Neural progenitor cell (in vitro differentiated cells): ENCODE measurements around the gene RALGAPA1. TPM values are rescaled to one million over a fixed set of nuclear protein-coding genes. Genes with fewer than 3 reads are reported as not detected.
A peak's percentile ranks its signal among the peaks of the same experiment; 100 is the strongest.

ENCODE experiments used
- DNase-seq: peaks from one replicate; pipeline ENCODE4 v3.0.0-alpha.2; 2016; ENCODE audit warnings: low spot score
- H2AFZ ChIP-seq: fragments of 200-600 bp; sonication (generic); replicated peaks from 2 replicates; pipeline ENCODE4 v1.6.1; 2016; ENCODE audit warnings: antibody characterized with exemption
- H3F3A ChIP-seq: fragments of 200-600 bp; sonication (generic); 2 replicates; pipeline ENCODE4 v1.6.1; 2016; ENCODE audit warnings: antibody characterized with exemption, low read depth
- H3K27ac ChIP-seq: fragments of 200-600 bp; sonication (generic); 2 replicates; pipeline ENCODE4 v1.5.1; 2016; ENCODE audit warnings: mild to moderate bottlenecking
- H3K27me3 ChIP-seq: fragments of 200-600 bp; sonication (generic); 2 replicates; pipeline ENCODE4 v1.6.1; 2016; ENCODE audit warnings: mild to moderate bottlenecking, moderate library complexity
- H3K36me3 ChIP-seq: fragments of 200-600 bp; sonication (generic); 2 replicates; pipeline ENCODE4 v1.5.1; 2016
- H3K4me1 ChIP-seq: fragments of 200-600 bp; sonication (generic); 2 replicates; pipeline ENCODE4 v1.6.1; 2016; ENCODE audit warnings: mixed run types
- H3K4me2 ChIP-seq: fragments of 200-600 bp; sonication (generic); 2 replicates; pipeline ENCODE4 v1.6.1; 2016
- H3K4me3 ChIP-seq: fragments of 200-600 bp; sonication (generic); 2 replicates; pipeline ENCODE4 v1.5.1; 2016
- H3K79me2 ChIP-seq: fragments of 200-600 bp; sonication (generic); 2 replicates; pipeline ENCODE4 v1.6.1; 2016; ENCODE audit warnings: low read depth
- H3K9ac ChIP-seq: fragments of 200-600 bp; sonication (generic); 2 replicates; pipeline ENCODE4 v1.6.1; 2016
- H3K9me3 ChIP-seq: fragments of 200-600 bp; sonication (generic); 2 replicates; pipeline ENCODE4 v1.5.1; 2016; ENCODE audit warnings: low read depth
- H4K20me1 ChIP-seq: fragments of 200-600 bp; sonication (generic); 2 replicates; pipeline ENCODE4 v1.6.1; 2016; ENCODE audit warnings: low read depth
- H3K27ac Mint-ChIP-seq: 3 replicates; pipeline ENCODE4 v1.8.0; 2021; ENCODE audit warnings: mixed read lengths
- H3K27me3 Mint-ChIP-seq: 2 replicates; pipeline ENCODE4 v1.8.0; 2022; ENCODE audit warnings: low read depth, mild to moderate bottlenecking, inconsistent platforms, moderate library complexity, mixed read lengths; ENCODE audit not compliant: insufficient read depth
- H3K36me3 Mint-ChIP-seq: 3 replicates; pipeline ENCODE4 v1.8.0; 2021; ENCODE audit warnings: mixed read lengths
- H3K4me1 Mint-ChIP-seq: 3 replicates; pipeline ENCODE4 v1.8.0; 2021; ENCODE audit warnings: mixed read lengths
- H3K4me3 Mint-ChIP-seq: 3 replicates; pipeline ENCODE4 v1.8.0; 2021; ENCODE audit warnings: mild to moderate bottlenecking, moderate library complexity, mixed read lengths
- H3K9me3 Mint-ChIP-seq: 3 replicates; pipeline ENCODE4 v1.8.0; 2020; ENCODE audit warnings: mixed read lengths
- CTCF ChIP-seq: fragments of 200-600 bp; sonication (generic); IDR thresholded peaks from 2 replicates; pipeline ENCODE4 v1.5.1; 2017; ENCODE audit warnings: antibody characterized with exemption, mild to moderate bottlenecking
- EZH2 ChIP-seq: fragments of 200-600 bp; sonication (generic); IDR thresholded peaks from 2 replicates; pipeline ENCODE4 v1.6.1; 2017; ENCODE audit warnings: antibody characterized with exemption, mild to moderate bottlenecking, moderate library complexity
- EZH2phosphoT487 ChIP-seq: fragments of 200-600 bp; sonication (generic); IDR thresholded peaks from 2 replicates; pipeline ENCODE4 v1.6.1; 2017; ENCODE audit warnings: antibody characterized with exemption
- total RNA-seq: library from RNA; depleted of rRNA; stranded (reverse); fragments of >200 nt; gene quantifications from 2 replicates; pipeline ENCODE4 v1.2.3, GENCODE V29; 2015; ENCODE audit warnings: low replicate concordance

RALGAPA1 gene
- total RNA-seq, 1 donor from 2014 or later, result 31.7 TPM

DNA sequence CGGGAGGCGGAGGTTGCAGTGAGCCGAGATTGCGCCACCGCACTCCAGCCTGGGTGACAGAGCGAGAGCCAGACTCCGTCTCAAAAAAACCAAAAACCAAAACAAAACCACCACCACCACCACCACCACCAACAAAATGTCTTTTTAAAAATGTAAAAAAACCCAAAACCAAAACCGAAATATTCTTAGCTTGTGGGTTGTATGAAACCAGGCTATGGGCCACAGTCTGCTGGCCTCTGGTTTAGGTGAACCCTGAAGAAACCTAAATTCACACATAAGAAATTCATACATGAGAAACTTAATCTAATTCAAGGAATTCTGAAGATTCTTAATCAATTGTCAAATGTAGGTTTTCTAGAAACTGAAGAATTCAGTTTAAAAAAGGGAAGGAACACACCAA is 237.5 kb downstream of the RALGAPA1 start:
- TF ChIP-seq EZH2phosphoT487, result no peak
- no peak for TF ChIP-seq EZH2
- no peak for TF ChIP-seq CTCF
- Histone ChIP-seq H3K4me1 (peaks cover 20% of the 10 kb centered on the region), H3K27me3 (no peaks in the 10 kb centered on the region), H3K4me2 (no peak overlapping the region), H2AFZ (no peak overlapping the region), H3F3A (peaks cover 8% of the 10 kb centered on the region), H3K36me3 (no peaks in the 10 kb centered on the region), H3K9me3 (no peaks in the 10 kb centered on the region), H3K9ac (no peak overlapping the region), H3K79me2 (no peaks in the 10 kb centered on the region), H4K20me1 (no peaks in the 10 kb centered on the region), H3K27ac (no peak overlapping the region), H3K4me3 (no peak overlapping the region)
- no peak overlapping the region for H3K27ac Mint-ChIP-seq
- H3K4me3 Mint-ChIP-seq, result no peak overlapping the region
- H3K36me3 Mint-ChIP-seq, result no peaks in the 10 kb centered on the region
- H3K9me3 Mint-ChIP-seq, result no peaks in the 10 kb centered on the region
- peaks cover 2% of the 10 kb centered on the region for H3K27me3 Mint-ChIP-seq
- peaks cover 3% of the 10 kb centered on the region for H3K4me1 Mint-ChIP-seq
- no peak for DNase-seq

DNA sequence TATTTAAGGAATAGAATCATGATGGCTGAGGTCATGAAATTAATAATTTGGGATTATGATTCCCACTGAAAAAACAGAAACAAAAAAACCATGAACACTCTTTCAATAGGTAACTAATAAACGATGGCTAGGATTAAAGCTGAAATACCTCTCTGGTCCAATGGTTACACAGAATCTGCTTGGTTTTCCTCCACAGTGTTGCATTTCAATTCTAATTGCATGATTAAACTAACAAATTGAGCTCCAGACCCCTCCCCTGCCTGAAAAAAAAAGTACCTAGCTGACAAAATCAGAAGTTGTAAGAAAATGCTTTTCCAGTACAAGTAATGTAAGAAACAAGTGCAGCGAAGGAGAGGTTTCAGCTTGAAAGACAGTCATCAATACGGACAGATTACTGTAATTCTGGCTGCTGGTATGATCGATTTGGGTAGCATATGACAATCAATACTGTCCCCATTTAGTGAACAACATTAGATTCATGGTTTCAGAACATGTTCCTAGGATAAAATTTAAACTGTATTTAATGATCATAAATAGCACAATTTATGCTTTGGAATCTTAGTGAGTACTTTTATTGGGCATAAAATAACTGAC is 243.1 kb downstream of the RALGAPA1 start:
- H4K20me1 ChIP-seq, result no peaks in the 10 kb centered on the region
- Mint-ChIP-seq H3K27ac (no peak overlapping the region), H3K4me3 (no peak overlapping the region), H3K36me3 (no peaks in the 10 kb centered on the region), H3K27me3 (peaks cover 2% of the 10 kb centered on the region), H3K9me3 (no peaks in the 10 kb centered on the region), H3K4me1 (no peaks in the 10 kb centered on the region)
- no peak overlapping the region for H3K9ac ChIP-seq
- H3K4me1 ChIP-seq, result peaks cover 20% of the 10 kb centered on the region
- H3K4me3 ChIP-seq, result no peak overlapping the region
- no peaks in the 10 kb centered on the region for H3K27me3 ChIP-seq
- H3K36me3 ChIP-seq, result no peaks in the 10 kb centered on the region
- H3K27ac ChIP-seq, result no peak overlapping the region
- no peak overlapping the region for H3K4me2 ChIP-seq
- H3F3A ChIP-seq, result peaks cover 8% of the 10 kb centered on the region
- H3K9me3 ChIP-seq, result no peaks in the 10 kb centered on the region
- no peaks in the 10 kb centered on the region for H3K79me2 ChIP-seq
- H2AFZ ChIP-seq, result no peak overlapping the region
- TF ChIP-seq EZH2phosphoT487 (no peak), CTCF (no peak), EZH2 (no peak)
- DNase-seq, result no peak

DNA sequence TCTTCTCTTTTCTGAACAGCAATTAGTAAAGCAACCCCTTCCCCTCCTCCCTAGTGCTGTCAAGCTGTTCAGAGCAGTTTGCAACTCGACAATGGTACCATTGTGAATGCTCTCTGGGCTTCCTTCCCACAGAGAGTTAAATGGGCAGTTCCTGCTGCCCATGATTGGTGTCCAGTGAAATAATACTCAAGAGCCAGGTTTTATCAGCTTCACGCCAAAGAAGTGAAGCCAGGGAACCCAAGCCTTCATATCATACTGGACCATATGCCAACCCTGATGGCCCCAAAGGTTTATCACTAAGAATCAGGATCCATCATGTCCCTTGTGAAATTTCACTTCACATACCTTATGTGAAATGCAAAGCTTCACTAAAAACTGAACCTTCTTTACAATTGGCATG is 250.4 kb downstream of the RALGAPA1 start:
- Histone ChIP-seq H2AFZ (no peak overlapping the region), H3K36me3 (no peaks in the 10 kb centered on the region), H3F3A (peaks cover 9% of the 10 kb centered on the region), H3K79me2 (no peaks in the 10 kb centered on the region), H3K27me3 (no peaks in the 10 kb centered on the region), H3K9ac (no peak overlapping the region), H3K4me2 (peak overlapping the region; percentile 63), H3K4me1 (peaks cover 39% of the 10 kb centered on the region), H3K4me3 (peak overlapping the region; percentile 15), H3K9me3 (no peaks in the 10 kb centered on the region), H4K20me1 (no peaks in the 10 kb centered on the region), H3K27ac (peak overlapping the region; percentile 49)
- DNase-seq, result peak; percentile 77
- no peak overlapping the region for H3K27ac Mint-ChIP-seq
- peaks cover 12% of the 10 kb centered on the region for H3K4me1 Mint-ChIP-seq
- H3K9me3 Mint-ChIP-seq, result peaks cover 2% of the 10 kb centered on the region
- H3K4me3 Mint-ChIP-seq, result no peak overlapping the region
- H3K27me3 Mint-ChIP-seq, result peaks cover 2% of the 10 kb centered on the region
- TF ChIP-seq EZH2phosphoT487 (no peak), CTCF (no peak), EZH2 (no peak)
- no peaks in the 10 kb centered on the region for H3K36me3 Mint-ChIP-seq
